ENCODE measurements around the gene PROSER2.

DNA sequence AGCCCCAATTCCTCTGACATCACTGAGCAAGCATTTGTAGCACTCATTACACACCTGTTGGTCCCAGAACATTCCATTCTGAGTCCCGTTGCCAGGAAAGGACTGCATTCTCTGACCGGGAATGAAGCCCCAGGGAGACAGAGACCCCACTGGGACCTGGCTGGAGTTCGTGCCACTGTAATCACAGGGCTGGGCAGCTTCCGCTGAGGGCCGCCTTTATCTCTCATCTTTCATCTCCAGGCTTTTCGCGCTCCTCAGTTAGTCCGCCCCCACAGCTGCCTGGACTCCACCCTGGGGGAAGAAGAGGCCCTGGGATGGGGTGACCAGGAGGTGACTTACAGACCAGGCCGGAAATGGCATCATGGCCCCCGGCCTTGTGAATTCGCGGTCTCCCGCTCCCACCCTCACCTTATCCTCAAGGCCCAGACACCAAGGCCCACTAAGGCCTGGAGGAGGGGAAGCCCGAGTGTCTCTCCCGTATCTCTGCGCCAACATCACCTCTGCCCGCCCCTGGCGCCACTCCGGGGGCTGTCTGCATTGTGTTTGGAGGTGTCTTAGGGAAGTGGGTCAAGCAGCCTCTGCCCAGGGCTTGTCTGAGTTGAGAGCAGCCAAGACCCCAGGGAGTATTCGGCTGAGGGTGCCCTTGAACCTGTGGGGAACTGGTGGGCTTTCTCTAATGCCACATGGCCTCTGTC is 75.4 kb downstream of the PROSER2 start:
- TF ChIP-seq GATA2 (IDR thresholded peaks at IDR 0.05; ENCODE audit: low read depth, low read length) (no peak), GATA3 (IDR thresholded peaks at IDR 0.05; ENCODE audit: low read depth, low read length) (no peak)
